Measurements from ENCODE around the gene HIPK2. TPM values are rescaled to one million over a fixed set of nuclear protein-coding genes. Genes with fewer than 3 reads are reported as not detected.

The HIPK2 gene
- total and polyA plus RNA-seq, 10 of the 15 experiments (the other 5 are each of a cell fraction or from before 2014, with no cell fraction given) = 1.7 to 39.0 (median 9.4) TPM

- H4K20me1 ChIP-seq (ENCODE audit: control insufficient read depth, insufficient read depth) = no peaks in the 10 kb centered on the region
- H3K9ac ChIP-seq (ENCODE audit: control insufficient read depth, insufficient read depth, low read length) = no peak overlapping the region
- intact Hi-C loops (cut with micrococcal nuclease; ENCODE audit: unreplicated experiment) = no loop called here
- ATAC-seq (no peak), FAIRE-seq (no peak), DNase-seq (ENCODE audit: low read depth, low spot score) (no peak)
- ChIA-PET CTCF (interaction anchor here (10.0 kb wide), 1 partner anchor 23 kb away, joined by 85 read pairs; no protein-coding TSS in a partner anchor), SMC1A (ENCODE audit: uncharacterized antibody, unreplicated experiment) (interaction anchor here (0.5 to 1.6 kb wide), 10 partner anchors 14 to 1027 kb away, joined by 3 to 7 read pairs (median 4); partner anchors contain the start of gene NDUFB2), RAD21 (ENCODE audit: unreplicated experiment) (interaction anchor here (0.6 to 1.3 kb wide), 3 partner anchors 9 to 22 kb away, joined by 3 to 6 read pairs (median 4); no protein-coding TSS in a partner anchor), POLR2A (interaction anchor here (1.0 kb wide), 1 partner anchor 21 kb away, joined by 4 read pairs; no protein-coding TSS in a partner anchor)
- 68% methylated on average over 11 of the region's 11 CpGs for WGBS (ENCODE audit: insufficient coverage, insufficient replicate concordance, low lambda C conversion rate, missing lambda C conversion rate)
- in situ Hi-C loops (cut with MboI) = no loop called here
- H3K79me2 ChIP-seq (ENCODE audit: control insufficient read depth, insufficient read depth, low read length) = no peaks in the 10 kb centered on the region
- BruUV-seq (replicated peaks) = no TSS peak
- H2AFZ ChIP-seq (ENCODE audit: control insufficient read depth, low read depth, low read length) = no peak overlapping the region
- H3K9me3 ChIP-seq (replicated peaks; ENCODE audit: control insufficient read depth, insufficient read depth, low read length) = no peaks in the 10 kb centered on the region
- no peak overlapping the region for H3K4me3 ChIP-seq
- H3K27me3 ChIP-seq (replicated peaks in 1 of 2; ENCODE audit: control insufficient read depth in 2 of 2, insufficient read depth in 2 of 2, low read length in 1 of 2) = no peaks in the 10 kb centered on the region
- no peak overlapping the region for H3K27ac ChIP-seq (ENCODE audit: control insufficient read depth, insufficient read depth)
- no peaks in the 10 kb centered on the region; a peak in 1 of 4 replicates for H3K36me3 ChIP-seq (ENCODE audit: control insufficient read depth in 2 of 2, insufficient read depth in 2 of 2, low read length in 1 of 2)
- TF ChIP-seq ASH2L (IDR thresholded peaks at IDR 0.05; ENCODE audit: borderline replicate concordance, low read depth) (no peak), RUNX3 (IDR thresholded peaks at IDR 0.05; ENCODE audit: low read length) (peak; percentile 39; the same call in 1 of the 2 replicates)
- no peak overlapping the region for H3K4me2 ChIP-seq (ENCODE audit: control insufficient read depth, insufficient read depth)
- peaks cover 20% of the 10 kb centered on the region for H3K4me1 ChIP-seq (ENCODE audit: control insufficient read depth, insufficient read depth, low read length)
Observed at GRCh38 chr7:139669106-139670061, 108.4 kb downstream of the HIPK2 start.

- in situ Hi-C loops (cut with MboI) (no loop called here), intact Hi-C loops (cut with micrococcal nuclease; ENCODE audit: unreplicated experiment) (no loop called here)
- CTCF ChIA-PET = interaction anchor here (0.9 to 10.0 kb wide), 3 partner anchors 16 to 25 kb away, joined by 3 to 85 read pairs (median 5); no protein-coding TSS in a partner anchor
- no peak overlapping the region for H2AFZ ChIP-seq (ENCODE audit: control insufficient read depth, low read depth, low read length)
- no peak for FAIRE-seq
- no TSS peak for BruUV-seq (replicated peaks)
- RAD21 ChIA-PET (ENCODE audit: unreplicated experiment) = no interaction called here
- H3K27ac ChIP-seq (ENCODE audit: control insufficient read depth, insufficient read depth) = no peak overlapping the region
- peaks cover 2% of the 10 kb centered on the region; the same call in 1 of the 2 replicates for H3K4me1 ChIP-seq (ENCODE audit: control insufficient read depth, insufficient read depth, low read length)
- no peaks in the 10 kb centered on the region for H3K79me2 ChIP-seq (ENCODE audit: control insufficient read depth, insufficient read depth, low read length)
- no peak overlapping the region for H3K4me3 ChIP-seq
- ATAC-seq = no peak
- POLR2A ChIA-PET = no interaction called here
- H3K9ac ChIP-seq (ENCODE audit: control insufficient read depth, insufficient read depth, low read length) = no peak overlapping the region
- no peak for DNase-seq (ENCODE audit: low read depth, low spot score)
- no peaks in the 10 kb centered on the region for H3K9me3 ChIP-seq (replicated peaks; ENCODE audit: control insufficient read depth, insufficient read depth, low read length)
- WGBS (ENCODE audit: insufficient coverage, insufficient replicate concordance, low lambda C conversion rate, missing lambda C conversion rate) = 96% methylated on average over 1 of the region's 1 CpG
- no peaks in the 10 kb centered on the region for H3K27me3 ChIP-seq (replicated peaks in 1 of 2; ENCODE audit: control insufficient read depth in 2 of 2, insufficient read depth in 2 of 2, low read length in 1 of 2)
- H3K4me2 ChIP-seq (ENCODE audit: control insufficient read depth, insufficient read depth) = no peak overlapping the region
- H4K20me1 ChIP-seq (ENCODE audit: control insufficient read depth, insufficient read depth) = no peaks in the 10 kb centered on the region
- SMC1A ChIA-PET (ENCODE audit: uncharacterized antibody, unreplicated experiment) = interaction anchor here (0.7 to 1.3 kb wide), 2 partner anchors 14 to 20 kb away, joined by 3 to 5 read pairs; no protein-coding TSS in a partner anchor
- peaks cover 0 to 2% of the 10 kb centered on the region in 2 experiments; a peak in 1 of 4 replicates for H3K36me3 ChIP-seq (ENCODE audit: control insufficient read depth in 2 of 2, insufficient read depth in 2 of 2, low read length in 1 of 2)
- TF ChIP-seq NFIC (IDR thresholded peaks at IDR 0.05; ENCODE audit: low read depth, low read length) (no peak), YBX1 (IDR thresholded peaks at IDR 0.05) (no peak), HDAC6 (IDR thresholded peaks at IDR 0.05; ENCODE audit: unreplicated experiment) (no peak), SUZ12 (IDR thresholded peaks at IDR 0.05; ENCODE audit: unreplicated experiment) (no peak)
- TF ChIP-seq, protein P1, sequence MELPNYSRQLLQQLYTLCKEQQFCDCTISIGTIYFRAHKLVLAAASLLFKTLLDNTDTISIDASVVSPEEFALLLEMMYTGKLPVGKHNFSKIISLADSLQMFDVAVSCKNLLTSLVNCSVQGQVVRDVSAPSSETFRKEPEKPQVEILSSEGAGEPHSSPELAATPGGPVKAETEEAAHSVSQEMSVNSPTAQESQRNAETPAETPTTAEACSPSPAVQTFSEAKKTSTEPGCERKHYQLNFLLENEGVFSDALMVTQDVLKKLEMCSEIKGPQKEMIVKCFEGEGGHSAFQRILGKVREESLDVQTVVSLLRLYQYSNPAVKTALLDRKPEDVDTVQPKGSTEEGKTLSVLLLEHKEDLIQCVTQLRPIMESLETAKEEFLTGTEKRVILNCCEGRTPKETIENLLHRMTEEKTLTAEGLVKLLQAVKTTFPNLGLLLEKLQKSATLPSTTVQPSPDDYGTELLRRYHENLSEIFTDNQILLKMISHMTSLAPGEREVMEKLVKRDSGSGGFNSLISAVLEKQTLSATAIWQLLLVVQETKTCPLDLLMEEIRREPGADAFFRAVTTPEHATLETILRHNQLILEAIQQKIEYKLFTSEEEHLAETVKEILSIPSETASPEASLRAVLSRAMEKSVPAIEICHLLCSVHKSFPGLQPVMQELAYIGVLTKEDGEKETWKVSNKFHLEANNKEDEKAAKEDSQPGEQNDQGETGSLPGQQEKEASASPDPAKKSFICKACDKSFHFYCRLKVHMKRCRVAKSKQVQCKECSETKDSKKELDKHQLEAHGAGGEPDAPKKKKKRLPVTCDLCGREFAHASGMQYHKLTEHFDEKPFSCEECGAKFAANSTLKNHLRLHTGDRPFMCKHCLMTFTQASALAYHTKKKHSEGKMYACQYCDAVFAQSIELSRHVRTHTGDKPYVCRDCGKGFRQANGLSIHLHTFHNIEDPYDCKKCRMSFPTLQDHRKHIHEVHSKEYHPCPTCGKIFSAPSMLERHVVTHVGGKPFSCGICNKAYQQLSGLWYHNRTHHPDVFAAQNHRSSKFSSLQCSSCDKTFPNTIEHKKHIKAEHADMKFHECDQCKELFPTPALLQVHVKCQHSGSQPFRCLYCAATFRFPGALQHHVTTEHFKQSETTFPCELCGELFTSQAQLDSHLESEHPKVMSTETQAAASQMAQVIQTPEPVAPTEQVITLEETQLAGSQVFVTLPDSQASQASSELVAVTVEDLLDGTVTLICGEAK (IDR thresholded peaks at IDR 0.05; ENCODE audit: borderline replicate concordance) = no peak
Observed at GRCh38 chr7:139667377-139667776, 110.4 kb downstream of the HIPK2 start.

All from GM12878 (cell line).